Endothelial cell of umbilical vein (primary cell): Measurements from ENCODE around the gene SPAG16.

ENCODE experiments used
- EZH2 ChIP-seq: IDR thresholded peaks from 2 replicates; pipeline ENCODE4 v1.6.1; 2012; ENCODE audit warnings: borderline replicate concordance, low read depth, mild to moderate bottlenecking, moderate library complexity, low read length, inconsistent platforms; ENCODE audit not compliant: severe bottlenecking
- FOS ChIP-seq: IDR thresholded peaks from 2 replicates; pipeline ENCODE4 v1.6.1; 2011; ENCODE audit warnings: mild to moderate bottlenecking, low read length, moderate library complexity, borderline replicate concordance; ENCODE audit not compliant: insufficient read depth
- GATA2 ChIP-seq: IDR thresholded peaks from 2 replicates; pipeline ENCODE4 v1.7.0; 2011; ENCODE audit warnings: low read depth, mild to moderate bottlenecking, moderate library complexity, mixed read lengths, low read length; ENCODE audit not compliant: insufficient read length, insufficient read depth
- JUN ChIP-seq: IDR thresholded peaks from 2 replicates; pipeline ENCODE4 v1.6.1; 2011; ENCODE audit warnings: borderline replicate concordance, low read depth; ENCODE audit not compliant: insufficient read length, insufficient read depth
- POLR2A ChIP-seq: IDR thresholded peaks from 2 replicates; pipeline ENCODE4 v1.6.1; 2012; ENCODE audit warnings: low read depth, mild to moderate bottlenecking, control low read depth, low read length
- TF ChIP-seq, protein P1 (sequence below), 2 donors: IDR thresholded peaks; 1 replicate in 1 of 2; 2 replicates in 1 of 2; pipeline ENCODE4 v1.5.1; 2011; ENCODE audit warnings: low read length in 2 of 2, mild to moderate bottlenecking in 2 of 2, moderate library complexity in 2 of 2, control low read depth in 1 of 2, inconsistent platforms in 1 of 2, low read depth in 1 of 2; ENCODE audit not compliant: insufficient read depth in 1 of 2; ENCODE audit errors: extremely low read depth in 1 of 2

DNA sequence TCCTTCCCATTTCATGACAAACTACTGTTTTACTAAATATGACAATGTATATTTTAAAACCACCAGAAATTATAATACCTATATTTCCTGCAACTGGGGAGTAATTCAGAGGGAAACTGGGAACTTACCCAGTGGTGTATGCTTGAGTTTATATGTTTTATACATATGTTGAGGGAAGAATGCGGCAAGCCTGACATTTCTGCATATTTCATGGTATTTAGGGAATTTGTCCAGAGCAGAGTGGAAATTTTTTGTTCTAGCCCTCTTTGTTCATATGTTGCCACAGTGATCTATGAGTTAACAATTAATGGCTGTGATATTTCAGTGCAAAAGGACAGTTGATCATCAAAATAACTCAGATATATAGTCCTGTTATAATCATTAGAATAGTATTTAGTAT lies 895.8 kb downstream of the SPAG16 start:
- TF ChIP-seq, protein P1, sequence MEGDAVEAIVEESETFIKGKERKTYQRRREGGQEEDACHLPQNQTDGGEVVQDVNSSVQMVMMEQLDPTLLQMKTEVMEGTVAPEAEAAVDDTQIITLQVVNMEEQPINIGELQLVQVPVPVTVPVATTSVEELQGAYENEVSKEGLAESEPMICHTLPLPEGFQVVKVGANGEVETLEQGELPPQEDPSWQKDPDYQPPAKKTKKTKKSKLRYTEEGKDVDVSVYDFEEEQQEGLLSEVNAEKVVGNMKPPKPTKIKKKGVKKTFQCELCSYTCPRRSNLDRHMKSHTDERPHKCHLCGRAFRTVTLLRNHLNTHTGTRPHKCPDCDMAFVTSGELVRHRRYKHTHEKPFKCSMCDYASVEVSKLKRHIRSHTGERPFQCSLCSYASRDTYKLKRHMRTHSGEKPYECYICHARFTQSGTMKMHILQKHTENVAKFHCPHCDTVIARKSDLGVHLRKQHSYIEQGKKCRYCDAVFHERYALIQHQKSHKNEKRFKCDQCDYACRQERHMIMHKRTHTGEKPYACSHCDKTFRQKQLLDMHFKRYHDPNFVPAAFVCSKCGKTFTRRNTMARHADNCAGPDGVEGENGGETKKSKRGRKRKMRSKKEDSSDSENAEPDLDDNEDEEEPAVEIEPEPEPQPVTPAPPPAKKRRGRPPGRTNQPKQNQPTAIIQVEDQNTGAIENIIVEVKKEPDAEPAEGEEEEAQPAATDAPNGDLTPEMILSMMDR (IDR thresholded peaks at IDR 0.05; ENCODE audit: extremely low read depth in 1 of 2, insufficient read depth in 1 of 2, low read depth in 1 of 2, low read length in 2 of 2), result no peak
- TF ChIP-seq JUN (no peak), POLR2A (no peak), EZH2 (no peak), FOS (no peak), GATA2 (no peak)
